Loucy (cell line): ENCODE measurements around the gene ITGA2.

Source experiments
- EZH2phosphoT487 ChIP-seq: fragments of 200-600 bp; IDR thresholded peaks from 2 replicates; pipeline ENCODE4 v1.6.1; 2018; ENCODE audit warnings: antibody characterized with exemption, mild to moderate bottlenecking, moderate library complexity, borderline replicate concordance
- TF ChIP-seq, protein P1 (sequence below): fragments of 200-600 bp; sonication (generic); conservative IDR thresholded peaks from 2 replicates; pipeline ENCODE4 v1.5.1; 2014; ENCODE audit warnings: mild to moderate bottlenecking, antibody characterized with exemption, low read length

- TF ChIP-seq, protein P1, sequence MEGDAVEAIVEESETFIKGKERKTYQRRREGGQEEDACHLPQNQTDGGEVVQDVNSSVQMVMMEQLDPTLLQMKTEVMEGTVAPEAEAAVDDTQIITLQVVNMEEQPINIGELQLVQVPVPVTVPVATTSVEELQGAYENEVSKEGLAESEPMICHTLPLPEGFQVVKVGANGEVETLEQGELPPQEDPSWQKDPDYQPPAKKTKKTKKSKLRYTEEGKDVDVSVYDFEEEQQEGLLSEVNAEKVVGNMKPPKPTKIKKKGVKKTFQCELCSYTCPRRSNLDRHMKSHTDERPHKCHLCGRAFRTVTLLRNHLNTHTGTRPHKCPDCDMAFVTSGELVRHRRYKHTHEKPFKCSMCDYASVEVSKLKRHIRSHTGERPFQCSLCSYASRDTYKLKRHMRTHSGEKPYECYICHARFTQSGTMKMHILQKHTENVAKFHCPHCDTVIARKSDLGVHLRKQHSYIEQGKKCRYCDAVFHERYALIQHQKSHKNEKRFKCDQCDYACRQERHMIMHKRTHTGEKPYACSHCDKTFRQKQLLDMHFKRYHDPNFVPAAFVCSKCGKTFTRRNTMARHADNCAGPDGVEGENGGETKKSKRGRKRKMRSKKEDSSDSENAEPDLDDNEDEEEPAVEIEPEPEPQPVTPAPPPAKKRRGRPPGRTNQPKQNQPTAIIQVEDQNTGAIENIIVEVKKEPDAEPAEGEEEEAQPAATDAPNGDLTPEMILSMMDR, result no peak
- TF ChIP-seq EZH2phosphoT487, result no peak
These were observed 4.2 kb downstream of the ITGA2 start for GRCh38 chr5:52993367-52993766.
